Stimulated activated CD4-positive, alpha-beta T cell treated with anti-CD3 and anti-CD28 coated beads, Interleukin-4, amount 100 ng/mL, for 1 hour (primary cell): ENCODE results near the gene MAGEB16.

ENCODE experiments used
- DNase-seq: peaks from one replicate; pipeline ENCODE4 v3.0.0-alpha.2; 2020

Gene MAGEB16

GRCh38 chrX:35798042-35798441 lies at the start of gene MAGEB16:
Gene MAGEB16 (plus strand): TSS chrX:35798342. CDS start chrX:35802197, 3,855 bp downstream.
- no peak for DNase-seq

GRCh38 chrX:35773958-35774564 lies 24.1 kb upstream of the MAGEB16 start:
- DNase-seq: no peak

GRCh38 chrX:35785075-35785474 lies 13.1 kb upstream of the MAGEB16 start:
- DNase-seq: no peak

- no peak for DNase-seq
These were observed 11.9 kb upstream of the MAGEB16 start for GRCh38 chrX:35786271-35786670.

- DNase-seq: no peak
These were observed 10.3 kb upstream of the MAGEB16 start for GRCh38 chrX:35787867-35788266.

GRCh38 chrX:35800474-35800873 lies 2.3 kb downstream of the MAGEB16 start:
- no peak for DNase-seq

- DNase-seq: no peak
These were observed 11.6 kb downstream of the MAGEB16 start for GRCh38 chrX:35809781-35810180.

GRCh38 chrX:35819241-35819640 lies 21.1 kb downstream of the MAGEB16 start:
- no peak for DNase-seq

GRCh38 chrX:35826503-35826902 lies 28.4 kb downstream of the MAGEB16 start:
- no peak for DNase-seq

GRCh38 chrX:35829501-35829900 lies 31.4 kb downstream of the MAGEB16 start:
- DNase-seq: no peak

GRCh38 chrX:35841872-35842271 lies 43.7 kb downstream of the MAGEB16 start:
- DNase-seq: no peak

- DNase-seq: no peak
These were observed 44.5 kb downstream of the MAGEB16 start for GRCh38 chrX:35842674-35843073.

GRCh38 chrX:35847736-35848135 lies 49.6 kb downstream of the MAGEB16 start:
- no peak for DNase-seq
